Transverse colon (tissue), 3 donors: Measurements from ENCODE around the gene SDR42E2.
"Not testable (repeated sequence)": the region's sequence is repeated elsewhere in the genome, so short reads cannot be mapped to it uniquely, and the experiment has no call there.

ENCODE experiments used
- EP300 ChIP-seq: sonication (generic); formaldehyde crosslinking; IDR thresholded peaks from one replicate; pipeline ENCODE4 v1.6.1; 2017; ENCODE audit warnings: antibody characterized with exemption, low read depth
- POLR2AphosphoS5 ChIP-seq, 3 donors: sonication (generic); formaldehyde crosslinking; IDR thresholded peaks; one replicate each; pipeline ENCODE4 v1.6.1; 2016; ENCODE audit warnings: antibody characterized with exemption in 3 of 3

- TF ChIP-seq EP300; POLR2AphosphoS5 (IDR thresholded peaks at IDR 0.05): not testable (repeated sequence)
These were observed 54.5 kb downstream of the SDR42E2 start for GRCh38 chr16:22216832-22217225.
